AG09319 (cell line): ENCODE measurements around the gene FBP2.
A peak's percentile ranks its signal among the peaks of the same experiment; 100 is the strongest.

ENCODE experiments used
- DNase-seq: peaks from one replicate; pipeline ENCODE4 v3.0.0-alpha.2; 2010; ENCODE audit warnings: low read depth; ENCODE audit errors: extremely low read depth
- CTCF ChIP-seq: IDR thresholded peaks from 2 replicates; pipeline ENCODE4 v1.5.1; 2011; ENCODE audit warnings: low read depth, mild to moderate bottlenecking, inconsistent platforms, low read length, moderate library complexity

The FBP2 gene

DNA sequence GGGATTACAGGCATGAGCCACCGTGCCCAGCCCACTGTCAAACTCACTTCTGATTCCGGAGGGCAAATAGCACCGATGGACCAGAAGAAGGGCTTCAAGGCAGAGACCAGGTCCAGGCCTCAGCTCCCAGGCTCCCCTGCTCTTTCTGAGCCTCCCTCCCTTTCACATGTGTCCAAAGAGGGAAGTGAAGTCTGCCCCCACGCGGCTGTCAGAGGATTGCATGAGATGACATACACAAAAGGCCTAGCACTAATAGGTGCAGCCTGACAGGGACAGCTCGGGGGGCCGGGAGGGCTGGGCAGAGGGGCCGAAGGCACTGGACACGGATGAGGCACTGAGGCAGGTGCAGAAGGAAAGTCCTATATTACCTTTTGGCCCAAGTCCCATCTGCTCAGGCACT is 29.6 kb upstream of the FBP2 start:
- DNase-seq, result no peak
- peak; percentile 21 for TF ChIP-seq CTCF

DNA sequence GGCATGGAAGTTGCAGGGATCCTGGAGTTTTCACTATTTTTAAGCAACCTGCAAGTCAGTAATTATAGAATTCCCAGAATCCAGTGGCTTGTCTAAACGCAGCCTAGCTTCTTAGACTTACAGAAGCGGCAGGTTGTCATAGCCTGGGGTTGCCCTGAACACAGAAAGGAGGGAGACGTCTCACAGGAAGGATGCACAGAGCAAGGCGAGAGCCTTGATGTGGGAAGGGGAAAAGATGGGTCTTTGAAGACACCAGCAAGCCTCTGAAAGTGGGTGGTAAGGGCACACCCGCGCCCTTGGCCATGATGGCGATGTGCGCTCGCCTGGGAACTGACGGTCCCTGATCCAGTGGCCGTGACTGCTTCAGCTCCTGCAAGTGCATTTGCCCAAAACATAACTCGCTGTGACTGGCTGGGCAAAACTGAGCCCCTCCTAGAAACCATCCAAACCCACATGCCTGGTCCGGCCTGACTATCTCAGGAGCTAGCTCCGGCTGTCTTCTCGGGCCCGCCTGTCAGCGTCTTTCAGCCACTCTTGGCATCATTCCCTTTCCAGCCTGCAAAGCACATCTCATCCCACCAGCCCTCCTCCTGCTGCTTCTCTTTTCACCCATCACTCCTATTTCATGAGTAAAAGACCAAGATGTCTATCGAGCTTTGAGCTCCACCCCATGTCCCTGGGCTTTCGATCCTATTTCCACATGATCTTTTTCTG is 28.6 kb upstream of the FBP2 start:
- DNase-seq, result no peak
- TF ChIP-seq CTCF, result no peak

DNA sequence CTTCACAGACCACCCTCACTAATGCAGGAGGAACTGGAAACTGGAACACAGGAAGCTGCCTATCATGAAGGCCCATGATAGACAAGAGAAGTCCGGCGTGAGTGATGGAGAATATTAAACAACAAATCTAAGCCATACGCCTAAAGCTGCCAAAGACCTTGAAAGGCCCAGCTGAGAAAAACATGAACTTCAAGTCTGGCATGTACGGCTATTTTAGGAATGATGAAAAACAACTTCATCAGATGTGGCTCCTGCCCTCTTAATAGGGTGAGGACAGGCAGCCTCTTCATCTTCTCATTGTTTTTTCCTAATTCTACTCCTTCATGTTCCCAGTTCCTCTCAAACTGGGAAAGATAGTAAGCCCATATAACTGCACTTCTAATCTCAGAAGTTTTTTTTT is 25.4 kb upstream of the FBP2 start:
- no peak for TF ChIP-seq CTCF
- no peak for DNase-seq

DNA sequence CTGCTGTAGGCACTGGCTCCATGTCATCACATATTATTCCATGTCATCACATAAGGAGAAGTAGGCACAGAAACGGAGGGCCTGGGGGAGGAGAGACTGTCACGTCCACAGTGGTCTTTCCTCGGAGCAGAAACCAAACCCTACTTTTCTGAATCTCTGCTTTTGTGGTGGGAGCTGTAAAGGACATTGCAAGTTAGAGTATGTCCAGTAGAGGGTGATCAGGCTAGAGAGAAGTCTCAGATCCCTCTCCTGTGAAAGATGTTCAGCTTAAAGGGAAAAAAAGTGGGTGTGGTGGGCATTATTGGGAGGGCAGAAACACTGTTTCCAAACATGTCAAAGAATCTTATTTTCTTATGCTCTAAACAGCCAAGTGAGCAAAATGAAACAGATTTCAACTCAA is 19.4 kb upstream of the FBP2 start:
- DNase-seq, result no peak
- TF ChIP-seq CTCF, result no peak

- DNase-seq, result no peak
- no peak for TF ChIP-seq CTCF
These were observed 18.4 kb upstream of the FBP2 start for GRCh38 chr9:94612071-94612470.

GRCh38 chr9:94611638-94612068 is 18.0 kb upstream of the FBP2 start:
- no peak for DNase-seq
- TF ChIP-seq CTCF, result no peak

GRCh38 chr9:94610181-94610606 is 16.6 kb upstream of the FBP2 start:
- no peak for TF ChIP-seq CTCF
- no peak for DNase-seq
